ENCODE measurements around the gene FYN. TPM values are rescaled to one million over a fixed set of nuclear protein-coding genes. Genes with fewer than 3 reads are reported as not detected.

The FYN gene
- total and polyA plus RNA-seq, 2 of the 4 experiments (the other 2 are of a cell fraction): 30.8 to 36.4 TPM

DNA sequence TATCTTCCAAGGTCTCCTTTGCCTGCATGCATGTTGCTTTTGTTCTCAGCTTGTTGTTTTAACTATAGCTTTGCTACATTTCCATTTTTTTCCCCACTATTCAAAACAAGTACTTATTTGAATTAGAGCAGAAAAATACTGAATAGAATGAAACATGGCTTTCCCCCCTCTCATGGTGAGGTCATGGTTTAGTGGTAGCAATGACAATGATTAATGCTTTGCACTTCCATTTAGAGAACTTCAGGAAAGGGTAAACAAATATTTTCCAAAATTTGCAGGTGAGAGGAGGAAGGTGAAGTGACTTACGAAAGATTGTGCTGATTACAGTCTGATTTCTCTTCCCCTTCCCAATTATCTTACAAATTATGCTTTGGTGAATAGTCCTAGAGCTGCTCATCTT is 219.8 kb downstream of the FYN start:
- CTCF ChIA-PET: no interaction called here
- no CpG with 5 or more reads among the region's 1 CpG for WGBS, 2 experiments (ENCODE audit: extremely low coverage in 2 of 2, insufficient read length in 1 of 2)
- no peak overlapping the region for H3K27ac ChIP-seq (ENCODE audit: insufficient read depth, low read length)

More for the DNA sequence above, 219.8 kb downstream of the FYN start:
- H2BK5ac ChIP-seq (ENCODE audit: low read depth, low read length, poor library complexity, severe bottlenecking): no peak overlapping the region
- H3K4me3 ChIP-seq (ENCODE audit: insufficient read depth, low read depth, low read length): no peak overlapping the region
- no peak overlapping the region for H4K5ac ChIP-seq (ENCODE audit: low read depth, low read length)
- POLR2A ChIA-PET (ENCODE audit: unreplicated experiment): no interaction called here
- peaks cover 3% of the 10 kb centered on the region for H3K4me1 ChIP-seq (ENCODE audit: control insufficient read depth, insufficient read depth, low read length)
- ATAC-seq (ENCODE audit: low read depth) (no peak), DNase-seq (no peak)
- H2AFZ ChIP-seq (replicated peaks; ENCODE audit: low read length, poor library complexity): no peak overlapping the region
- no peaks in the 10 kb centered on the region for H3K9me3 ChIP-seq (ENCODE audit: control insufficient read depth, insufficient read depth, low read length)
- H3K9ac ChIP-seq (ENCODE audit: low read depth, low read length): no peak overlapping the region
- no peak overlapping the region for H3K14ac ChIP-seq (replicated peaks; ENCODE audit: low read depth, low read length)
- peaks cover 8% of the 10 kb centered on the region; the same call in 1 of the 2 replicates for H3K9me1 ChIP-seq (ENCODE audit: insufficient read depth, low read length)
- intact Hi-C loops (cut with micrococcal nuclease) (no loop called here), dilution Hi-C loops (cut with HindIII; ENCODE audit: low sequenced_read_pairs, unreplicated experiment) (no loop called here), in situ Hi-C loops (cut with MboI; ENCODE audit: low sequenced_read_pairs) (no loop called here)
- no peak overlapping the region for H2BK120ac ChIP-seq (ENCODE audit: low read depth, low read length)
- H2AK5ac ChIP-seq (ENCODE audit: low read depth, low read length): no peak overlapping the region
- no peak overlapping the region for H4K91ac ChIP-seq (ENCODE audit: insufficient read depth, low read depth, low read length)
- H3K4ac ChIP-seq (ENCODE audit: low read depth, low read length): no peak overlapping the region
- no TSS peak for BruUV-seq (replicated peaks)
- no peak overlapping the region for H2BK15ac ChIP-seq (ENCODE audit: low read depth, low read length)
- no peaks in the 10 kb centered on the region for H3K36me3 ChIP-seq (ENCODE audit: control insufficient read depth, insufficient read depth, low read length)
- H2BK20ac ChIP-seq (ENCODE audit: low read depth, low read length): no peak overlapping the region
- no peaks in the 10 kb centered on the region for H3K79me1 ChIP-seq (ENCODE audit: low read depth in 1 of 2, low read length in 2 of 2)
- TF ChIP-seq, protein P1, sequence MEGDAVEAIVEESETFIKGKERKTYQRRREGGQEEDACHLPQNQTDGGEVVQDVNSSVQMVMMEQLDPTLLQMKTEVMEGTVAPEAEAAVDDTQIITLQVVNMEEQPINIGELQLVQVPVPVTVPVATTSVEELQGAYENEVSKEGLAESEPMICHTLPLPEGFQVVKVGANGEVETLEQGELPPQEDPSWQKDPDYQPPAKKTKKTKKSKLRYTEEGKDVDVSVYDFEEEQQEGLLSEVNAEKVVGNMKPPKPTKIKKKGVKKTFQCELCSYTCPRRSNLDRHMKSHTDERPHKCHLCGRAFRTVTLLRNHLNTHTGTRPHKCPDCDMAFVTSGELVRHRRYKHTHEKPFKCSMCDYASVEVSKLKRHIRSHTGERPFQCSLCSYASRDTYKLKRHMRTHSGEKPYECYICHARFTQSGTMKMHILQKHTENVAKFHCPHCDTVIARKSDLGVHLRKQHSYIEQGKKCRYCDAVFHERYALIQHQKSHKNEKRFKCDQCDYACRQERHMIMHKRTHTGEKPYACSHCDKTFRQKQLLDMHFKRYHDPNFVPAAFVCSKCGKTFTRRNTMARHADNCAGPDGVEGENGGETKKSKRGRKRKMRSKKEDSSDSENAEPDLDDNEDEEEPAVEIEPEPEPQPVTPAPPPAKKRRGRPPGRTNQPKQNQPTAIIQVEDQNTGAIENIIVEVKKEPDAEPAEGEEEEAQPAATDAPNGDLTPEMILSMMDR (conservative IDR thresholded peaks at IDR 0.05; ENCODE audit: low read depth, low read length): no peak
- no peak overlapping the region for H3K4me2 ChIP-seq (ENCODE audit: low read depth, low read length)
- no peak overlapping the region for H4K8ac ChIP-seq (ENCODE audit: low read depth in 2 of 2, low read length in 2 of 2)
- H3K23ac ChIP-seq (ENCODE audit: low read depth, low read length): no peak overlapping the region
- H3K27me3 ChIP-seq (ENCODE audit: control insufficient read depth, insufficient read depth, low read length): no peaks in the 10 kb centered on the region
- no peak overlapping the region for H3K56ac ChIP-seq (ENCODE audit: extremely low read depth, insufficient read depth, low read length)
- no peak overlapping the region for H2AK9ac ChIP-seq (replicated peaks; ENCODE audit: low read depth, low read length, poor library complexity)
- no peaks in the 10 kb centered on the region for H4K20me1 ChIP-seq (ENCODE audit: insufficient read depth, low read length)
- no peak overlapping the region for H3K18ac ChIP-seq (ENCODE audit: low read depth, low read length)

All from IMR-90 (cell line).